GM21390 (cell line): ENCODE data around the gene SEMA5A.

ENCODE experiments used
- ATAC-seq: cut with Tn5 transposase; IDR thresholded peaks from one replicate; pipeline ENCODE4 v1.9.1; 2021; ENCODE audit not compliant: unreplicated experiment

SEMA5A gene

DNA sequence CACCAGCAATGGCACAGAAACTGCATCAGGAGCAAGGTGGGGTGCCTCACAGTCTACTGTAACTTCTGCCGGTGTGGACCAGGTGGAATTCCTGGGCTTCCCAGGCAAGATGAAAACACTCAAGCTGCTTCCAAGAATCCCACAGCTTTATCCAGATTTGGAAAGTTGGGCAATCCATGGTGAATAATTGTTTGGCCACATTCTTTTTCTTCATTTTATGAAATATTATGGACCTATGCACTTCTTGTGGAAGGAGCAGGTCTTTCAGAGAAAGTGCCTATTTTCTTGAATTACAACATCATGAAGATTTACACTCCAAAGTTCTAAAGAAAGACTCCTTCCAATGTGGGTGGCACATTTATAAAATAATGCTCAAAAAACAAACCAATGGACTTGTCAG, 503.6 kb downstream of the SEMA5A start:
- ATAC-seq = no peak

DNA sequence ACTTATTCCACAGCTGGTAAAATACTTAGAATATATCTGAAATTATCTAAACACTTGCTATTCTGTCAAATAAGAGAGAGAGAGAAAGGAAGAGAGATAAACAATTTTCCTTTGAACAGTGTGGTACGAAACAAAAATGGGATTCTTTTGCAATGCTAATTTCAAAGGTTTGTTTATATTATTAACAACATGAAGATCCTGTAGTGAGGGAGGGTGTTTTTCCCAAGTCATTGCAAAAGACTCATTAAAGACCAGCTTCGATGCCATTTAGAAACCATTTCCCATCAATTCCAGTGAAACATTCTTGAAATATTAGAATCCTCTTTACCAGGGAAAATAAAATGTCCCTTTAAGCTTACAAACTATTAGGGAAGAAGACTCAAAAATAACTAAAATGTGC, 505.4 kb downstream of the SEMA5A start:
- ATAC-seq = no peak

DNA sequence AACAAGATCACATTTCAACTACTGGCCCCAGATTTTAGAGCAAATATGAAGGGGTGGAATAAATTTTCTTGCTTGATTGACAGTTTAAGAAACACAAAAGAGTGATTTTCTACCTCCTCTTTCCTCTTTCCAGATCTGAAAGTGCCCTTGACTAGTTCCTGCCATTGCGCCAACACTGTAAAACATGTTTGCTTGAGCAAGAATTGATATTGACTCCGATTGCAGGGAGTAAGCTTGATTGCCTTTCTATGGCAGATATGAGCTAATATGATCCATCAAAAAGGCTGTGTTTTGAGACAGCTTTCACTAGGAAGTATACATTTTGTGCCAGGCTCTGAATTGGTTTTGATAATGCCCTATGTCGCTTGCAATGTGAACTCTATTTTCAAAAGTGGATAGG, 508.8 kb downstream of the SEMA5A start:
- ATAC-seq = no peak

DNA sequence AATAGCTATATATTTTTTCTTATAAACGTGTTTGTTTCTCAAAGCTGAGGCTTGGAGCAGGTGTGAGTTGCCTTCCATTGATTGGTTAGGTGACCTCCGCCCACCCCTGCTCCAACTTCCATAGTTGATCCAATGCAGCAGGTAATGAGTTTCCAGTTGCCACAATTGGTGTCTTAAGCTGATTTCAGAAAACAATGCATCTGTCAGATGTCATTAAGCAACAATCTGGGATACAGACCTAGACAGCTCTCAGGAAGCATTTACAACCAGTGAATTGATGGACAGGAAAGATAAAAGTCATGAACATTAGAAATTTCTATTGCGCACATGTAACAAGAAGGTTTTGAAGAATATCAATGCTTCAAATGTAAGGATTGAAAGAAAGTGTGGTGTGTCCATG, 510.5 kb downstream of the SEMA5A start:
- no peak for ATAC-seq

DNA sequence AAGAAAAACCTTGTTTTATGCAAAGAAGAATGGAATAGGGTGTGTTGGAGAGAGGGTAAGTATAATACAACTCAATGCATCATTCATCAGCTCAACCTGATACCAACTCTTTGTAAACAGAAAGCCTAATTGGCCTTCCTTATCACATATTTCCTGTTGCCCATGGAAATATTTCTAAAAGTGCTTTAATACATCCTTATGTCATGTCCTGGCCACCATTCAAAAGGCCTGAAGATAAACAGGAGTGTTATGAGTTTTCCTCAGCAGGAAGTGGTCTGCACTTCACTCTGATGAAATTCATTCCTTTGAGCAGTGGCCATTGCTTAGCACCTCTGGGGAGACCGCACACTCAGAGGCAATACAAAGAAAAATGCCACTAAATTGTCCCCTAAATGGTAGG, 511.2 kb downstream of the SEMA5A start:
- no peak for ATAC-seq

DNA sequence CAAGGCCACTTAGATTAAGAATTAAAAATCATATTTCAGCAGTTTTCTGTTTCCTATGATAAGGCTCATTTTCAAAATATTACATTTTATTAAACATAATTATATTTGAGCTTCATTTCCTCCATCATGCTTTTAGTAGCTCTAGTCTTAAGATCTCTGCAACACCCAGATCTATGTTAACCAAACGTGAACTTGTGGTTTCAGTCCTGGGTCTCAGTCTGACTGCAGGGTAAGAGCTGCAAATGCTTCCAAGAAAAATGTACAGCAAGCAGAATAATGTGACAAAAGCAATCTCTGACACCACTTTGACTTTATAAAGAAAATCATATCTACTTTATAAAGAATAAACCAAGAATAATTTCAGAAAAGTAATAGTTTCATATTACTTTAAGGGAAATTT, 512.4 kb downstream of the SEMA5A start:
- ATAC-seq = no peak

DNA sequence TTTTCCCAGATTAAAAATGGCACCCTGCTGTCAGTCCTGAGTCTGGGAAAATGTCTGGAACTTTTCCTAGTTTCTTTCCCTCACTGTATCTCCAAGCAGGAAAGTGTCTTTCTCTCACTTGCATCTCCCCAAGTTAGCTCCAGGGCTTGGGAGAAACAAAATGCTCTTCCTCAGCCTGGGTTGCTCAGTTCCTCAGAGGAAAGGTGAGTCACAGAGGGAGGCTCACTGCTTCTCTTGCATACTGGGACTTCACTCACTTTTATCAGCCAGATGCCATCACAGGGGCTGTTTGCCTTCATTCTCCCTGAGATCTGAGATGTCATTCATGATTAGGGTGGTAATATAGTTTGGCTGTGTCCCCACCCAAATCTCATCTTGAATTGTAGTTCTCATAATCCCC, 519.9 kb downstream of the SEMA5A start:
- ATAC-seq = no peak

DNA sequence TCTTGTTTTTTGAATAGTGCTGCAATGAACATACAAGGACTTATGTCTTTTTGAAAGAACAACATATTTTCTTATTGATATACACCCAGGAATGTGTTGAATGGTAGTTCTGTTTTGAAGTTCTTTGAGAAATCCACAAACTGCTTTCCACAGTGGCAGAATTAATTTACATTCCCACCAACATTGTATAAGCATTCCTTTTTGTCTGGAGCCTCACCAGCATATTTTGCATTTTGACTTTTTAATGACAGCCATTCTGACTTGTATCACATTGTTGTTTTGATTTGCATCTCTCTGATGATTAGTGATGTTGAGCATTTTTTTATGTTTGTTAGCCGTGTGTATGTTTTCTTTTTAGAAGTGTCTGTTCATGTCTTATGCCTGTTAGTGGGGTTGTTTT, 524.9 kb downstream of the SEMA5A start:
- ATAC-seq = no peak

DNA sequence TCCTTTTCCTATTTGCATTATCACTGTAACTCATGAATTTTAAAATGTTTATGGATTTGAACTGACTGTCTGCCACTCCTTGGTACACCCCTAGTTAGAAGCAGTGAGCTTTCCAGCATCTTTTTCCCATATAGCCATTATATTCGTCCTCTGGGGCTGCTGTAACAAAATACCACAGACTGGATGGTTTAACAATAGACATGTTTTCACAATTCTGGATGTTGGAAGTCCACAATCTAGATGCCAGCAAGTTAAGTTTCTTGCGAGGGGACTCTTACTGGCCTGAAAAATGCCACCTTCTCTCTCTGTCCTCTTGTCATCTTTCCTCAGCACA, 530.0 kb downstream of the SEMA5A start:
- no peak for ATAC-seq

DNA sequence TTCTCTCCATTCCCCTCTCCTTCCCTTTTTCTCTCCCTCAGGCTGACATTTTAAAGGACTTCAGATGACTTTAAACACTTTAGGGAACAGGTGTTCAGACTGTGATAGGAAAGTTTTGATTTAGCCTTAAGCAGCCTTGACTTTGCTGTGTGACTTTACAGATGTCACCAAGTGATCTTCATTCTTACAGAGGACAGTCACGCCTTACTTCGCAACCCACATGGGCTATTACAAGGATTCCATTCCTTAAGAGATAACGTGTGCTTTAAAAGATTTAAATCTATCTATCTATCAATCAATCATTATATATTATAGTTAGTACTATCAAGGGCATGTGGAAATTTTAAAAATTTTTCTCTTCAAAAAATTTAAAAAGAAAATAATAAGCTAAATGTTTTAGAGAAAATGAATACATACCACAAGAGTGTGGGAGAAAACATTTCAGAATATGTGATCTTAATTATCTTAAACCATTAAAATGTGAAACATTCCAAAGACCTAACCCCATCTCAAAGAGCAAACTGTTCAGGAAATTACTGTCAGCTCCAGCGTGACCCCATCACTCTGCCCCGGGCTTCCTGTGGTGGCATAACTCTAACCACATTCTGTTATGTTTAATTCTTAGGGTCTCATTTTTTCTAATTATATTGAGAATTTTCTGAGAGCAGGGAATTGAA, 530.5 kb downstream of the SEMA5A start:
- no peak for ATAC-seq

DNA sequence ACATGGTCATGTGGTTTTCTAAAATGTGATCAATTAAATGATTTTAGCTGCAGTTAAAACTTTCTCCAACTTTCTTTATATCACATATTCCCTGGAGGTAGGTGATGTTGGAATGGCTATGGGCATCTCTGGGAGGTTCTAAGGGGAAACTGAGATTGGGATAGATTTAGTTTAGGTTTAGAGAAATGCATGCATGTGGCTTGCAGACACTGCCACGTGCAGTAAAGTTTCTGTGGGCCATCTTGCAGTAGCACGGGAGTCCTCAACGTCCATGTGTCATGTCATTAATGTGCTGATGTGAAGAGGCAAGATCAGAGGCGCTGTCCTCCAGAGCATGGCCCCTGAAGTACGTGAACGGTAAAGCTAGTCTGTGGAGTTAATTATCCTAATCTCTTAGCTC, 532.7 kb downstream of the SEMA5A start:
- ATAC-seq = no peak

DNA sequence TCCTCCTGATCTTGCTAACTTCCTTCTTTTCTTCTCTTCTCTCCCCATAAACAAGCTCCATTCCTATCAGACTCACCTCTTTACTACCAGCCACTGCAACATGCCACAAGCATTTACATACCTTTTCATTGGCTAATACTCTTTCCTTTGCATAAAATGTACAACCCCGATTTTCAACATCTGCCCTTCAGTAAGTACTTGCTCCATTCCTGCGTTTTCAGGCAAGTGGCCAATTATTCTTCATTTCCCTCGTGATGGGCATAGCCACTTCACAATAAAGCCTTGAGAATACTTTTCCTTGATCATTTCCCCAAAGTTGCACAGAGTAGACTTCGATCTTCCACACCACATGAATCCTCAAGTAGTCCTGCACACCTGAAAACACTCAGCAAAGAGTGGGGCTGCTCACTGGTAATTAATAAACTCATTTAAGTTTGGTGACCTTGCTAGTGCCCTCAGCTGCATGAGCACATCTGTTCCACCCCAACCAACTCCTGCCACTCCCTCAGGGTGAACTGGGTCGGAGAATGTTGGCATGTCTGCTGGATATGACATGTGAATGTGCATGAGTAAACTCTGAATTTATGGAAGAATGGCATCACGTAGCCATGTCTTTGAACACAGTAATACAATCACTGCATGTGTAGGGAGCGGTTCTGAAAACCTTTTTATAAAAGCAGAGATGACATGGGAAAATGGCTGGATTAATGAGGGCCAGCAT, 535.8 kb downstream of the SEMA5A start:
- ATAC-seq = no peak

DNA sequence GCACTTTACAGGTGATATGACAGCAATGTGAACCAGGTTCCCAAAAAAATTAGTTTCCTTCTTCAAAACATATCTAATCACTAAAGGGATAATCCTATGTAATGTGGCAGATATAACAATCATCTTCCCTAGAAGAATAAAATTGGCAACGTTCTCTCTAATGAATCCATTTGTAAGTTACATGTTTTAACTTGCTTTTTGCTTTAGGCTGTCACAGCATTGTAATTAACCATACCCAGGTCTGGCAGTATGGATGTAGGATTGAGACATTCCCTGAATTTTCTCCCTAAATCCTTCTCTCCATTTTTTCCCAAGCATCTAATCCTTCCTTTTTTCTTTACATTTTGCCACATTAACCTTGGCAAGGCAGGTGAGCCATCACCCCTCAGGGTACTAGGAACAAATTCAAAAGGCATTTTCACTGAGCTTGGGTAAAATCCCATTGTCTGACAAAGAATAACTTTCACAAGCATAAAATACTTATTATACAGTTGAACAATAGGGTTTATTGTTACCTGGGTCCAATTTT, 548.3 kb downstream of the SEMA5A start:
- ATAC-seq = no peak

DNA sequence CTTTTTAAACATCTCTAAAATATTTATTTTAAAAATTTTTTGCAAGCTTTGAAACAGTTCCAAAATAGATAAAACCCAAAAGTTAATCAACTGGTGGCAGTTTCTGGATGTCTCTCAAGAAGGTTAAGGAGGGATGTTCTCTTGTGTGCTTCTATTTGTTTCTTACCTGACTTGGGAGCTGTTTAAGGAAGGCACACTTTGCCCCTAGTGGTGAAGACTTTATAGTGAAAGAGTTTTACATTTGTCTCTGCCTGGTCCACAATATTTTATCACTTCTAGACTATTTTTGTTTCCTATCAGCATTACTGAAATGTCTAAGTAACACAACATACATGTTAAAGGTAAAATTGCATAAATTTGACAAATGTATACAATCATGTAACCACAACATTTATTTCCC, 552.8 kb downstream of the SEMA5A start:
- ATAC-seq = peak; percentile 60
